ENCODE results near the gene DKC1. TPM values are rescaled to one million over a fixed set of nuclear protein-coding genes. Genes with fewer than 3 reads are reported as not detected.
A peak's percentile ranks its signal among the peaks of the same experiment; 100 is the strongest.

DKC1 gene
- total RNA-seq, 4 donors from 2014 or later: 18.4 to 32.8 (median 19.8) TPM

DNA sequence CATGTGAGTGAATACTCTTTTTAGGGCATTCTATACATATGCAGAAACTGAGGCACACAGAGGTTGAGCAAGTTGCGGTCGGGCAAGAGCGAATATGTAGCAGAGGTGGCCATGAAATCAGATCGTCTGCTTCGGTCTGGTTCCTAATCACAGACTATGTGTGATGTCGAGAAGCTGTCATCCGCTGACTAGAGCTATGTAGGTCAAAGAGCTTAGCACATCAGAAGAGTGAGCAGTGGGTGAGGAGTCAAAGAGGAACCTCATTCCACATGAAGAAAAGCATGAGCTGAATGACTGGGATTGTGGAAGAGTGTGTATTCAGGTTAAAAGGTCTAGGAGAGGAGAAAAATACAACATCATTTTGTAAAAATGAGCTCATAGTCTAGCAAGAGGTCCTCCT lies 30.8 kb upstream of the DKC1 start:
- Histone ChIP-seq H3K9me3 (no peaks in the 10 kb centered on the region), H3K4me3 (no peak overlapping the region), H3K36me3 (no peaks in the 10 kb centered on the region), H3K27ac (peak overlapping the region; percentile 23 to 85 (median 82)), H3K4me1 (peaks cover 40 to 99% (median 89%) of the 10 kb centered on the region in 3 donors), H3K27me3 (no peaks in the 10 kb centered on the region)
- no peak for ATAC-seq
- WGBS, 2 donors (ENCODE audit: low coverage in 1 of 2): 56 to 74% methylated on average over 3 to 7 of the region's 7 CpGs
- TF ChIP-seq, protein P1, sequence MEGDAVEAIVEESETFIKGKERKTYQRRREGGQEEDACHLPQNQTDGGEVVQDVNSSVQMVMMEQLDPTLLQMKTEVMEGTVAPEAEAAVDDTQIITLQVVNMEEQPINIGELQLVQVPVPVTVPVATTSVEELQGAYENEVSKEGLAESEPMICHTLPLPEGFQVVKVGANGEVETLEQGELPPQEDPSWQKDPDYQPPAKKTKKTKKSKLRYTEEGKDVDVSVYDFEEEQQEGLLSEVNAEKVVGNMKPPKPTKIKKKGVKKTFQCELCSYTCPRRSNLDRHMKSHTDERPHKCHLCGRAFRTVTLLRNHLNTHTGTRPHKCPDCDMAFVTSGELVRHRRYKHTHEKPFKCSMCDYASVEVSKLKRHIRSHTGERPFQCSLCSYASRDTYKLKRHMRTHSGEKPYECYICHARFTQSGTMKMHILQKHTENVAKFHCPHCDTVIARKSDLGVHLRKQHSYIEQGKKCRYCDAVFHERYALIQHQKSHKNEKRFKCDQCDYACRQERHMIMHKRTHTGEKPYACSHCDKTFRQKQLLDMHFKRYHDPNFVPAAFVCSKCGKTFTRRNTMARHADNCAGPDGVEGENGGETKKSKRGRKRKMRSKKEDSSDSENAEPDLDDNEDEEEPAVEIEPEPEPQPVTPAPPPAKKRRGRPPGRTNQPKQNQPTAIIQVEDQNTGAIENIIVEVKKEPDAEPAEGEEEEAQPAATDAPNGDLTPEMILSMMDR (IDR thresholded peaks at IDR 0.05): no peak
- TF ChIP-seq POLR2AphosphoS5 (IDR thresholded peaks at IDR 0.05): peak; percentile 9
- TF ChIP-seq EP300 (IDR thresholded peaks at IDR 0.05): no peak

DNA sequence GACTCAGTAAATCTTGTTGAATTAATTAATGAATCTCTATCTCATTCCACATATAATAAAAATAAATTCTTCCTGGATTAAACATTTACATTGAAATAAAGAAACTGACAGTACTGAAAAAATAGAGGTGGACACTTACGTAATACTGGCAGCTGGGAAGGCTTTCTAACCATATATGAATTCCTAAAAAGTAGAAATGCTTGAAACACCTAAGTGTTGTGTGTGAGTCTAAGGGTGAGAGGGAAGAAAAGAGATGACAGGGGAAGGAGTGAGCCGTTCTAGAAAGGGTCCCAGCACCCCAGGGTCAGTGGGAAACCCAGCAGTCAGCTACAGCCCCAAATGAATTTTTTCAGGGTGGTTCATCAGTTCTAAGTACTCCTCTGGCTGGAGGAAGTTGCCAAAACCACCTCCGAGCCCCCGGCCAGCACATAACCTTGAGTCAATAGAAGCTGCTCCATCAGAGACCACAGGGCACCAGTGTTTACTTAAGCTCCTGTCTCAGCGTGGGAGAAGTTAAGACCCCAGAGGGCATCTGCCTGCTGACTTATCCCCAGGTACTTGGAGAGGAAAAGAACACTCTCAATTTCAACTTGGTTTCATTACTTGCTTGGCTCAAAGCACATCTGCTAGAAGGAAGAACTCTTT lies 30.1 kb upstream of the DKC1 start:
- Histone ChIP-seq H3K4me3 (no peak overlapping the region), H3K27me3 (no peaks in the 10 kb centered on the region), H3K4me1 (peaks cover 42 to 99% (median 87%) of the 10 kb centered on the region in 3 donors), H3K27ac (peak overlapping the region; percentile 81 to 93 (median 84)), H3K9me3 (no peaks in the 10 kb centered on the region), H3K36me3 (no peaks in the 10 kb centered on the region)
- WGBS, 2 donors (ENCODE audit: low coverage in 1 of 2): 11 to 31% methylated on average over 1 to 5 of the region's 5 CpGs
- no peak for ATAC-seq
- TF ChIP-seq POLR2AphosphoS5 (IDR thresholded peaks at IDR 0.05): no peak
- TF ChIP-seq, protein P1 (IDR thresholded peaks at IDR 0.05): no peak
- TF ChIP-seq EP300 (IDR thresholded peaks at IDR 0.05): no peak
- TF ChIP-seq POLR2A (IDR thresholded peaks at IDR 0.05): no peak

DNA sequence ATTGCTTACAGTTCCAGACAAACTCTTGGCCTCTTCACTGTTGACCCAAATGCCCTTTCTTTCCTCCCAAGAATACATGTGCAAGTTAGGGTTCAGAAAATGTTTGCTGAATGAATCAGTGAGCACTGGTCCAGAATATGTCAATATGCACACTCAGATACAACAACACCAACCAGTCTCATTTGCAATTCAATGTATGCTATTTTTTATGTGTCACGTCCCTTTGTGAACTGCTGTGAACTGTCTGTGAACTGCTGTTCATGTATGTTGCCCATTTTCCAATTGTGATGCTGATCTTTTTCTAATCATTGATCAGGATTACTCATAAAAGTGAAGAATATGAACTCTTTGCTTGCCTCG lies 29.6 kb upstream of the DKC1 start:
- H3K36me3 ChIP-seq: no peaks in the 10 kb centered on the region
- H3K9me3 ChIP-seq: no peaks in the 10 kb centered on the region
- TF ChIP-seq EP300 (IDR thresholded peaks at IDR 0.05): no peak
- TF ChIP-seq, protein P1 (IDR thresholded peaks at IDR 0.05): no peak
- TF ChIP-seq POLR2AphosphoS5 (IDR thresholded peaks at IDR 0.05): no peak
- TF ChIP-seq POLR2A (IDR thresholded peaks at IDR 0.05): no peak
- 50 to 56% methylated on average over 1 to 2 of the region's 2 CpGs for WGBS, 2 donors (ENCODE audit: low coverage in 1 of 2)
- H3K27me3 ChIP-seq: no peaks in the 10 kb centered on the region
- H3K27ac ChIP-seq: peak overlapping the region; percentile 81 to 93 (median 84)
- peaks cover 44 to 99% (median 88%) of the 10 kb centered on the region in 3 donors for H3K4me1 ChIP-seq
- no peak for ATAC-seq
- no peak overlapping the region for H3K4me3 ChIP-seq

DNA sequence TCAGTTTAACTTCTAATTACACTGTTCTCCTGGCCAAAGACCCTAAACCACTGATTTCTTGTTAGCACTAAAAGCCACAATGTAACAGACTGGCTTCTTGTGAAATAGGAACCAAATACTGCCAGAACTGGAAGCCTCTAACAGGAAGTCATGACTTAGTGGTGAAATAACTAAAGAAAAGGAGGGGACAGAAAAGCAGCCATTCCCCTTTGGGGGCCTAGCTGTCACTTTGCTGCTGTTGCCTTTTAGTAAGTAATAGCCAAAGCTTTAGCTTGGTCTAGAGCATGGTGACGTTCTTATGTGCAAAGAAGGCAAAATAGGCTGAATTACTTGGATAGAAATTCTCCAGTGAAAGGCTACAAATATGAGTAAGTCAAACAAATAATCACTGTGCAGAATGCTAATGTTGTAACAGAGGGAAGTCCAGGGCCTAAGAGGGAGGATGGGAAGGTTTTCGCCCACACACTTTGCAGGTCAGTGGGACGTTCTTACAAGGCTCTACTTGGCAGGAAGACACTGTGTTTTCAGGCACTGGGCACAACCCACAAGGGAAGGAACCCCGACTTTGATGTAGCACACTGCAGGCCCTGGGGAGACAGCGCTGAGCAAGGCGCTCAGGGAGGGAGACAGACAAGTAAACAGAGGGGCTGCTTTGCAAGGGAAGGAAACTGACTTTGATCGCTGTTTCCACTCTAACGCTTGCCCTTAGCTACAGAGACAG lies 28.4 kb upstream of the DKC1 start:
- peak; percentile 42 for ATAC-seq
- no peaks in the 10 kb centered on the region for H3K9me3 ChIP-seq
- no peaks in the 10 kb centered on the region for H3K36me3 ChIP-seq
- no peak for TF ChIP-seq EP300 (IDR thresholded peaks at IDR 0.05)
- TF ChIP-seq POLR2AphosphoS5 (IDR thresholded peaks at IDR 0.05): peak; percentile 72
- peak overlapping the region; percentile 81 to 93 (median 84) for H3K27ac ChIP-seq
- no peak overlapping the region for H3K4me3 ChIP-seq
- peaks cover 38 to 95% (median 77%) of the 10 kb centered on the region in 3 donors for H3K4me1 ChIP-seq
- no peaks in the 10 kb centered on the region for H3K27me3 ChIP-seq
- 27% methylated on average over 3 of the region's 8 CpGs; no CpG with 5 or more reads in 1 of the 2 donors for WGBS, 2 donors (ENCODE audit: low coverage in 1 of 2)

DNA sequence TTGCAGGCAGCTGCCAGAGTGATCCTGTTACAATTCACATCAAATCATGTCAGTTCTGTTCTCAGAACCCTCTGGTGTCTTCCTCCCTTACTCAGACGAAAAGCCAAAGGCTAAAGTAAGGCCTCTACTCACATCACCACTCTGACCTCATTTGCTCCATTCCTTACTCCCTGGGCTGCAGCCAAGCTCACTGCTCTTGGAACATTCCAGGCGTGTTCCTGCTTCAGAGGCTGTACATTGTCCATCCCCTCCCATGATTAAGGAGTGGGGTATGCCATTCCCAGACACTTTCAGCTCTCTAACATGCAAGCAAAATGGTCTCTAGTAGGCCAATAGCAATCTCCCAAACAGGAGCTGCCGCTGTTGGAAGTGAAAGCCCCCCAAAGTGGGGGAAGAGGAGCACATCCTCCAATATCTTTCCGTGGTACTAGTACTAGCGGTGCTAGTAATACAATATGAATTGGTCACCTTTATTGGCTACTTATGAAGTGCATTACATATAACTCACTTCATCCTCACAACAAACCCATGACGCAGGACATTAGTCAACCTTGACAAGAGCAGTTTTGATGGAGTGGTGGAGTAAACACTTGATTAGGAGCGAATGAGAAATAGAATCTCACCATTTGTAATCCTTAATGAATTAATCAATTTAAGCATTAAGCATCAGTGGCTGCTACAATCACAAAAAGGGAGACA lies 26.8 kb upstream of the DKC1 start:
- Histone ChIP-seq H3K27me3 (no peaks in the 10 kb centered on the region), H3K9me3 (no peaks in the 10 kb centered on the region), H3K4me3 (no peak overlapping the region), H3K4me1 (peaks cover 33 to 80% (median 64%) of the 10 kb centered on the region in 3 donors), H3K36me3 (no peaks in the 10 kb centered on the region), H3K27ac (peak overlapping the region; percentile 81 to 89 (median 84))
- 57 to 63% methylated on average over 3 to 7 of the region's 7 CpGs for WGBS, 2 donors (ENCODE audit: low coverage in 1 of 2)
- peak; percentile 78 for ATAC-seq
- TF ChIP-seq POLR2AphosphoS5 (IDR thresholded peaks at IDR 0.05) (peak; percentile 90), EP300 (IDR thresholded peaks at IDR 0.05) (no peak)
